GM12874 (cell line): ENCODE measurements around the gene TBC1D22A.

Source experiments
- TF ChIP-seq, protein P1 (sequence below): IDR thresholded peaks from 2 replicates; pipeline ENCODE4 v1.5.1; 2011; ENCODE audit warnings: low read depth, mild to moderate bottlenecking, control low read depth, low read length, moderate library complexity; ENCODE audit not compliant: insufficient read depth

TBC1D22A gene

DNA sequence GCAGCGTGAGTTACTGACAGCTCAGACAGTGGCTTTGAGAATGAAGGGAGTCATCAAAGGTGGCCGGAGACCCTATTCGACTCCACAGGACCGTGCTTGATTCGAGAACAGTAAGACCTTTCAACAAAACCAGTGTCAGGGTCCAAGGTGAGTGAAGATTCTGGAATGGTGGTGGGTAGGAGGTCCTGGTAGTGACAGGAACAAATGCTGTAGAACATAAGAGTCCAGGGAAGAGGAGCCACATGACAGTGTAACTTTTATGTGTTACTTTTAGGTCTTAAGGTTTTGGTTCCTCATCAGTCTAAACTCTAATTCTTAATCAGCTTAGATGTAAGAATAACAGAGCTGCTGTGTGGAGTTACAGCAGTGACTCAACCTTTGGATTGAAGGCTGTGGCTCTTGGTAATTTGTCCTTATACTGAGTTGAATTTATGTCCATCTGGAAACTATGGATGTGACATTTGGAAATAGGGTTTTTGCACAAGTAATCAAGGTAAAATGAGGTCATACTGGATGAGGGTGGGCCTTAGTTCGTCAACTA lies 1.8 kb downstream of the TBC1D22A start:
- TF ChIP-seq, protein P1, sequence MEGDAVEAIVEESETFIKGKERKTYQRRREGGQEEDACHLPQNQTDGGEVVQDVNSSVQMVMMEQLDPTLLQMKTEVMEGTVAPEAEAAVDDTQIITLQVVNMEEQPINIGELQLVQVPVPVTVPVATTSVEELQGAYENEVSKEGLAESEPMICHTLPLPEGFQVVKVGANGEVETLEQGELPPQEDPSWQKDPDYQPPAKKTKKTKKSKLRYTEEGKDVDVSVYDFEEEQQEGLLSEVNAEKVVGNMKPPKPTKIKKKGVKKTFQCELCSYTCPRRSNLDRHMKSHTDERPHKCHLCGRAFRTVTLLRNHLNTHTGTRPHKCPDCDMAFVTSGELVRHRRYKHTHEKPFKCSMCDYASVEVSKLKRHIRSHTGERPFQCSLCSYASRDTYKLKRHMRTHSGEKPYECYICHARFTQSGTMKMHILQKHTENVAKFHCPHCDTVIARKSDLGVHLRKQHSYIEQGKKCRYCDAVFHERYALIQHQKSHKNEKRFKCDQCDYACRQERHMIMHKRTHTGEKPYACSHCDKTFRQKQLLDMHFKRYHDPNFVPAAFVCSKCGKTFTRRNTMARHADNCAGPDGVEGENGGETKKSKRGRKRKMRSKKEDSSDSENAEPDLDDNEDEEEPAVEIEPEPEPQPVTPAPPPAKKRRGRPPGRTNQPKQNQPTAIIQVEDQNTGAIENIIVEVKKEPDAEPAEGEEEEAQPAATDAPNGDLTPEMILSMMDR, result no peak

DNA sequence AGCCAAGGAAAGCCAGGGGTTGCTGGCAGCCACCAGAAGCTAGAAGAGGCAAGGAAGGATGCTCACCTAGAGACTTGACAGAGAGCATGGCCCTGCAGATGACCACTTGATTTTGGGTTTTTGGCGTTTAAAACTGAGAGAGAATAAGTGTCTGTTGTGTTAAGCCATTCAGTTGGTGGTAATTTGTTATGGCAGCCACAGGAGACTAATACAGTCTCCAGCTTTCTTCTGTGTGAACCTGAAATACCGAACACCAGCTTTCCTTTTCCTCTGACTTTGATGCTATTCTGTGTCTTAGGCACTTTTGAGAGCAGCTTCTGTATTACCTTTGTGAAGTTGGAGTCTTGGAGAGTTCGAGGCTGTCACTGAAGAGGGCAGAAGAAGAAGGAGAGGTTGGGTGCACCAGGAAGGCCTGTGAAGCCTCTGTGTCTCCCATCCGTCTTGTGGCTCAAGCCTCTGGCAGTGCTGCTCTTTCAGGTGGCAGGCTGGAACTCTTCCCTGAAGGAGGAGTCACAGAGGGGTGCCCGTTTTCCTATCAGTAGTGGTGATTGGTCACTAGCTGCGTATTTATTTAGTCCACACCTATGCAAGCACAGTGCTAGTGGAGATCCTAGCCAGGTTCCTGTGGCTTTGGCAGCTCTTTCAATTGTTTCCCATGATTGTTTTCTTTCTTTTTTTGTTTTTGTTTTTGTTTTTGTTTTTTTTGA lies 2.5 kb downstream of the TBC1D22A start:
- TF ChIP-seq, protein P1, result no peak

DNA sequence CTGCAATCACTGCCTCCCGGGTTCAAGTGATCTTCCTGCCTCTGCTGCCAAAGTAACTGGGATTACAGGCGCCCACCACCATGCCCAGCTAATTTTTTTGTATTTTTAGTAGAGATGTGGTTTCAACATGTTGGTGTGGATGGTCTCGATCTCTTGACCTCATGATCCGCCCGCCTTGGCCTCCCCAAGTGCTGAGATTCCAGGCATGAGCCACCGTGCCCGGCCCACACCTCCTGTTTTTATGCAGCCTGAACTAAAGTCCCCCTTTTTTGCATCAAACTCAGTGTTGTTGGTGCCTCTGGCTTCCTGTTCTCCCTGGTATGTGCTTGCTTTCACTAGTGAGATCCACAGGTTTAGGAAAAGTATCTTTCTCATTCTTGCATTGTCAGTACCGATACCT lies 4.2 kb downstream of the TBC1D22A start:
- TF ChIP-seq, protein P1, result no peak

DNA sequence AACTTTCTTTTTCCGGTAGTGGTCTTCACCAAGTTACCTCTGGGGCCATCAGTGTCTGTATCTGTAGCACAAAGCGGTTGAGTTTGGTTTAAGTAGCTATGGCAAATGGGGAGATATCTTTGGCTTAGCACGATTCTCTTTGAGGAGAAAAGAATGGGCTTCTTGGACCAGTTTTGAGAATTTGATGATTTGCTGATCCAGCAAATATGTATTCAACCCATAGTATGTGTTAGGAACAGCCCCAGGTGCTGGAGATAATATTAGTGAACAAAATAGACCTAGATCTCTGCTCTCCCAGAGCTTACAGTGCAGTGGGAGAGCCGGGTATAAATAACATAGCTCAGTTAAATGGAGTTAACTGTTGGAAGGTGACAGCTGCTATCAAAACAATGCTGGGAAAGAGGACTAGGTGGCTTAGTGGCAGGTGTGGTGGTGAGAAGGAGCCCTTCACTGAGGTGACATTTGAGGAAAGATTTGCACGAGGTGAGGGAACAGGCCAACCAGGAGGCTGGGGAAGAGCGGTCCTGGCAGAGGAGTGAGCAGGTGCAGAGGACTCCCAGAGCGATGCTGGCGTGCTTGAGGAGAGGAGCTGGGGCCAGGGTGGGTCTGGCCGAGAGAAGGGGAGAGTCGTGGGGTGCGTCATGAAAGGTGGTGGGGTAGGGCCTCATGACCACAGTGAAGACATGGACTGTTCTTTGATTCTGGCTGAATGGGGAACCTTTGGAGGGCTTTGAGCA lies 5.0 kb downstream of the TBC1D22A start:
- TF ChIP-seq, protein P1, result no peak

DNA sequence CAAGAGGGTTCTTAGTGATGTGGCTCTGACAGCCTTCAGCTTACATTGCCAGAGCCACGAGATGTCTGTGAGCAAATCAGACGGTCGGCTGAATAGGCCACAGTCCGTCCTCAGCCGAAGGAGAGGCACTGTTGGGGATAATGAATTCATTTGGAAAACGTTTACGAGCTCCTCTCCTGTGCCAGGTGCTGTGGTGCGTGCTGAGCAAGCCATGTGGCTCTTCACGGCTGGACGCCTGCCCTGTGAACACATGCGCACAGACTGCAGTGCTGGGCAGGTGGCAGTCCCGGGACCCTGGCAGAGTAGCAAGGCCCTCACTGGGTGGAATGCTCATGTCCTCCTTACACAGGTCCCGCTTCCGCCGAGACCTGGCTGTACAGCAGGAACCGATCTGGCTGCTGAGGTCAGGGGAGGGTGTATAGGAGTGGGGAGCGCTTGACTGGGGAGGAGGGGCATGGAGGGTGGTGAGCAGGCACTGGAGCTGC lies 6.8 kb downstream of the TBC1D22A start:
- TF ChIP-seq, protein P1, result no peak

DNA sequence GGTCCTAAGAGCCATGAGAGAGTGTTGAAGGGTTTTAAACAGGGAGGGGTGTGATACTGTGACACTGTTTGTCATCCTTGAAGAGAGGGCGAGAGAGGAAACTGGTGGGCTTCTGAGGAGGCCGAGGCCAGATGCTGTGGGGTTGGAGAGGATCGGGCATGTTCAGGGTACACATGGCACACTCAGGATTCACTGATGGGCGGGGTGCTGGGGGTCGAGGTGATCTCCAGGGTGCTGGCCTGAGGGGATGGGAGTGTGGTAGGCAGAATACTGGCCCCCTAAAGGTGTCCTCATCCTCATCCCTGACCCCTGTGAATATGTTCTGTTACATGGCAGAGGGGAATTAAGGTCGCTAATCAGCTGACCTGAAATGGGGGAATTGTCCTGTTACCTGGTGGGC lies 7.3 kb downstream of the TBC1D22A start:
- TF ChIP-seq, protein P1, result no peak

DNA sequence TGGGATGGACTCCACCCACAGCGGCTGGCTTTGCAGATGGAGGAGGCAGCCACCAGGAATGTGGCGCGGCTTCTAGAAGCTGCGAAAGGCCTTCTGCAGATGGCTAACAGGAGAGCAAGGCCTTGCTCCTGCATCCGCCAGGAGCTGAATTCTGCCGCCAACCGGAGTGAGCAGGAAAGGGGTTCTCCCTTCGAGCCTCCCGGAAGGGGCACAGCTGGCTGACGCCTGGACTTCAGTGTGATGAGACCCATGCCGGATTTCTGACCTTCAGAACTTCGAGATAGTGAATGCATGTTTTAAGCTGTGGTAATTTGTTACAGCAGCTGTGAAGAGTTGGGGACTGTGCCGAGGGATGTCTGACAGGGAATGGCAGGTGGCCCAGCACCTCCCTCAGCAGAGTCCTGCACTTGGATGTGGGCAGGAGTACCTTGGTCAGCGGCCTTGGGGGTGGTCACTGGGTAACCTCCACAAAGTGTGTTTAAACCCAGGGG lies 7.7 kb downstream of the TBC1D22A start:
- TF ChIP-seq, protein P1, result no peak
